Measurements from ENCODE around the gene KDM4C.

Gene KDM4C

DNA sequence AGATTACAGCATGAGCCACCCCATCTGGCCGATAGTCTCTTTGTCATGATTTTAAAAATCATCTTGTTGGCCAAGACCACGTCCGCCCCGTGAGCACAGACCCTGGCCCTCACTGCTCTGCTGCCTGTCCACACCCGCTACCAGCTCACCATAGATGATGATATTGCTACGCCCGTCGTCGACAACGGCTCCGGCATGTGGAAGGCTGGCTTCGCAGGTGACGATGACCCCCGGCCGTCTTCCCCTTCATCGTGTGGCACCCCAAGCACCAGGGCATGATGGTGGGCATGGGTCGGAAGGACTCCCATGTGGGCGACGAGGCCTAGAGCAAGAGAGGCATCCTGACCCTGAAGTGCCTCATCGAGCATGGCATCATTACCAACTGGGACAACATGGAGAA, 76.5 kb downstream of the KDM4C start:
- Histone ChIP-seq H3K4me3 (ENCODE audit: low read depth, low read length) (no peak overlapping the region), H3K9me3 (no peaks in the 10 kb centered on the region), H3K27me3 (no peaks in the 10 kb centered on the region), H3K4me1 (no peaks in the 10 kb centered on the region; the same call in 1 of the 2 replicates), H3K36me3 (no peaks in the 10 kb centered on the region; the same call in 1 of the 2 replicates)
- TF ChIP-seq, protein P1, sequence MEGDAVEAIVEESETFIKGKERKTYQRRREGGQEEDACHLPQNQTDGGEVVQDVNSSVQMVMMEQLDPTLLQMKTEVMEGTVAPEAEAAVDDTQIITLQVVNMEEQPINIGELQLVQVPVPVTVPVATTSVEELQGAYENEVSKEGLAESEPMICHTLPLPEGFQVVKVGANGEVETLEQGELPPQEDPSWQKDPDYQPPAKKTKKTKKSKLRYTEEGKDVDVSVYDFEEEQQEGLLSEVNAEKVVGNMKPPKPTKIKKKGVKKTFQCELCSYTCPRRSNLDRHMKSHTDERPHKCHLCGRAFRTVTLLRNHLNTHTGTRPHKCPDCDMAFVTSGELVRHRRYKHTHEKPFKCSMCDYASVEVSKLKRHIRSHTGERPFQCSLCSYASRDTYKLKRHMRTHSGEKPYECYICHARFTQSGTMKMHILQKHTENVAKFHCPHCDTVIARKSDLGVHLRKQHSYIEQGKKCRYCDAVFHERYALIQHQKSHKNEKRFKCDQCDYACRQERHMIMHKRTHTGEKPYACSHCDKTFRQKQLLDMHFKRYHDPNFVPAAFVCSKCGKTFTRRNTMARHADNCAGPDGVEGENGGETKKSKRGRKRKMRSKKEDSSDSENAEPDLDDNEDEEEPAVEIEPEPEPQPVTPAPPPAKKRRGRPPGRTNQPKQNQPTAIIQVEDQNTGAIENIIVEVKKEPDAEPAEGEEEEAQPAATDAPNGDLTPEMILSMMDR (IDR thresholded peaks at IDR 0.05; ENCODE audit: low read depth, low read length), result no peak
- no peak for DNase-seq

DNA sequence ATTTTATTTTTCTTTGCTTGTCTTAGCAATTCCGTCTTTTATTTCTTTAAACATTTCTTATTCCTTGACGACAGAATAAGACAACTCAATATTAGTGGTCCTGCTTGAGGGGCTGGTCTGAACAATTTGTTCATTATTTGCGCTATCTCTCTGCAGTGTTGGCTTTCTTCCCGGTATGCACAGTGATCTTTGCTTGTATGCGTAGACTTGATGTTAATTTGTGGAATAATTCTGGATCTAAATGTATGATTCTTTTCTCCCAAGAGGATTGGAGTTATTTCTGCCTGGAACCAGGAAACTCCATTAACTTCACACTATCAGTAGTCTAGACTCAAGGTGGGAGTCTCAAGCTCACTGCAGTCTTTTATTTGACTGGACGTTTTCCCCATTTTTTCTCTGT, 80.4 kb downstream of the KDM4C start:
- peak; percentile 18 for DNase-seq
- TF ChIP-seq, protein P1 (IDR thresholded peaks at IDR 0.05; ENCODE audit: low read depth, low read length), result no peak

DNA sequence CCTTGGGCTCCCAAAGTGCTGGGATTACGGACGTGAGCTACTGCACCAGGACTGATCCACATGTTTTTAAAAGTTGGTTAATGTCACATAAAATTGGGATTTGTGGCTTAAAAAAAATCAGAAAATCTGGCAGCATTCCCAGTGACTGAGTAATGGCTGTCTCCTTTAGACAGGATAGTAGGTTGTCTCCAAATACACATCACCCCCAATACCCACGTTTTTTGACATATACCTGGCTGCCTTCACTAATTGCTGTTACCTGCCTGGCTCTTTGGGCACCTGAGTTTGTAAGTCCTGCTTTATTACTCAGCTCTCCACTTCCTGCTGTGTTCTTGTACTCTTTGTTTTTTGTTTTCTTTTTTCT, 84.8 kb downstream of the KDM4C start:
- no peak for DNase-seq
- no peak overlapping the region for H3K4me3 ChIP-seq (ENCODE audit: low read depth, low read length)
- H3K9me3 ChIP-seq, result no peaks in the 10 kb centered on the region
- H3K36me3 ChIP-seq, result no peaks in the 10 kb centered on the region
- H3K4me1 ChIP-seq, result no peaks in the 10 kb centered on the region; the same call in 1 of the 2 replicates
- TF ChIP-seq, protein P1 (IDR thresholded peaks at IDR 0.05; ENCODE audit: low read depth, low read length), result no peak
- no peaks in the 10 kb centered on the region for H3K27me3 ChIP-seq

More for the DNA sequence above, 80.4 kb downstream of the KDM4C start:
- Histone ChIP-seq H3K9me3 (no peaks in the 10 kb centered on the region), H3K4me1 (no peaks in the 10 kb centered on the region; the same call in 1 of the 2 replicates), H3K4me3 (ENCODE audit: low read depth, low read length) (no peak overlapping the region), H3K36me3 (no peaks in the 10 kb centered on the region; the same call in 1 of the 2 replicates), H3K27me3 (no peaks in the 10 kb centered on the region)

DNA sequence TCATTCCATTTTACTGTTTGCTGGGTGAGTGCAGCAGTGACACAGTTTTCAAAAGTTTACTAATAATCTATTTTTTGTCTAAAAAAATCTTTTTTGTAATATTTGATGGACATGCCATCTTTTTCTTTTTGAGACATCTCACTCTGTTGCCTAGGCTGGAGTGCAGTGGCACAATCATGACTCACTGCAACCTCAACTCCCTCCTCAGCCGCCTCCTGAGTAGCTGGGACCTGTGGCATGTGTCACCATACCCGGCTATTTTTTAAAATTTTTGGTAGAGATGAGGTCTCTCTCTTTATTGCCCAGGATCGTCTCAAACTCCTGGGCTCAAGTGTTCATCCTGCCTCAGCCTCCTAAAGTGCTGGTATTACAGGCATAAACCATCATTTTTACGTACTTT, 86.0 kb downstream of the KDM4C start:
- DNase-seq, result no peak
- no peak overlapping the region for H3K4me3 ChIP-seq (ENCODE audit: low read depth, low read length)
- H3K9me3 ChIP-seq, result no peaks in the 10 kb centered on the region
- no peaks in the 10 kb centered on the region for H3K27me3 ChIP-seq
- no peaks in the 10 kb centered on the region for H3K4me1 ChIP-seq
- TF ChIP-seq, protein P1 (IDR thresholded peaks at IDR 0.05; ENCODE audit: low read depth, low read length), result no peak
- H3K36me3 ChIP-seq, result no peaks in the 10 kb centered on the region

DNA sequence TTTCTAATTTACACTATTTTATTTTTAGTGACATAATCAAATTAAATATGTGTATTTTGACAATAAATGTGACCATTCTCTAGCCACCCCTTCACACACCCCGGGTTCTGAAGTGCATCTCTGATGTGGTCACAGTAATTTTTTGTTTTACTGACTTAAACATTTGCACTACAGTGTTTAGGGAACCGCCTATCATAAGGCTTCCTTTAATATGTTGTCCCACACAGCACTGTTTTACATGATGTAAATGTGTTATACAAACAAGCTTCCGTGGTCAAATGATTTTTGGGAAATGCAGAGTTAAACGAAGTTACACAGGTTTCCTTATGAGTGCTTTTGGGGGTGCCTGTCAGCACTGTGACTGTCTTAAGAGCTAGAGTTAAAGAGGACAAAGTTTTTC, 86.5 kb downstream of the KDM4C start:
- Histone ChIP-seq H3K36me3 (no peaks in the 10 kb centered on the region), H3K27me3 (no peaks in the 10 kb centered on the region), H3K4me1 (no peaks in the 10 kb centered on the region), H3K9me3 (no peaks in the 10 kb centered on the region), H3K4me3 (ENCODE audit: low read depth, low read length) (no peak overlapping the region)
- no peak for DNase-seq
- TF ChIP-seq, protein P1 (IDR thresholded peaks at IDR 0.05; ENCODE audit: low read depth, low read length), result no peak

DNA sequence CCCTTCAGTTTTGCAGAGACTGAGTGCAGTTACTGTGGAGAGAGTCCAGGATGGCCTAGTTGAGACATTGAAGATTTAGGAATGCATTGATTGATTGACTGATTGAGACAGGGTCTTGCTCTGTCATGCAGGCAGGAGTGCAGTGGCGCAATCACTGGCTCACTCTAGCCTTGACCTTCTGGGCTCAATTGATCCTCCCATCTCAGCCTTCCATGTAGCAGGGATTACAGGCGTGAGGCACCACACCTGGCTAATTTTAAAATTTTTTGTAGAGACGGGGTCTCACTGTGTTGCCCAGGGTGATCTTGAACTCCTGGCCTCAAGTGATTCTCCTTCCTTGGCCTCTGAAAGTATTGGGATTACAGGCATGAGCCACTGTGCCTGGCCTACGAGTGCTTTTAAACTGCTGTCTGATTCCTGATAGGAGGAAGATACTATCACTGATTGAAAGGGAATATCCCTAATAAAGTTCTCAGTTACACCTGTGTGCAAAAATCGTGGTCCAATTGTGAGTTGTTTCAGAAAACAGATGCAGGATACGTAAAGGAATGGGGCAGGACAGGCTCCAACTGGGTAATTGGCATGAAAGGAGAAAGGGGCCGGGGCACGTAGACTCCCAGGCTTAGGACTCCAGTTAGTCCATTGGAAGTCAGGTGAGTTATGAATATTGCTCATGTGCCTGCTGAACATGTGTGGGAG, 87.5 kb downstream of the KDM4C start:
- no peaks in the 10 kb centered on the region for H3K27me3 ChIP-seq
- no peaks in the 10 kb centered on the region for H3K9me3 ChIP-seq
- TF ChIP-seq, protein P1 (IDR thresholded peaks at IDR 0.05; ENCODE audit: low read depth, low read length), result no peak
- no peak overlapping the region for H3K4me3 ChIP-seq (ENCODE audit: low read depth, low read length)
- no peak for DNase-seq
- H3K4me1 ChIP-seq, result no peaks in the 10 kb centered on the region
- no peaks in the 10 kb centered on the region; the same call in 1 of the 2 replicates for H3K36me3 ChIP-seq

All from BE2C (cell line).